Uterus (tissue), 4 donors: ENCODE measurements around the gene KMT2D. TPM values are rescaled to one million over a fixed set of nuclear protein-coding genes. Genes with fewer than 3 reads are reported as not detected.

ENCODE experiments used
- DNase-seq, 2 donors: peaks; one replicate each; pipeline ENCODE4 v3.0.0-alpha.2; 2019 to 2020
- H3K27ac ChIP-seq, 2 donors: fragments of 200-600 bp; sonication (generic); 1 replicate in 1 of 2; 2 replicates in 1 of 2; pipeline ENCODE4 v1.5.1; 2016 to 2018
- H3K27me3 ChIP-seq, 2 donors: fragments of 200-600 bp; sonication (generic); one replicate each; pipeline ENCODE4 v1.5.1; 2018 to 2019; ENCODE audit warnings: control low read depth in 1 of 2
- H3K36me3 ChIP-seq, 2 donors: fragments of 200-600 bp; sonication (generic); one replicate each; pipeline ENCODE4 v1.5.1; 2019; ENCODE audit warnings: control low read depth in 1 of 2
- H3K4me1 ChIP-seq, 2 donors: fragments of 200-600 bp; sonication (generic); one replicate each; pipeline ENCODE4 v1.5.1; 2018 to 2019; ENCODE audit warnings: control low read depth in 1 of 2
- H3K4me3 ChIP-seq, 2 donors: fragments of 200-600 bp; sonication (generic); 1 replicate in 1 of 2; 2 replicates in 1 of 2; pipeline ENCODE4 v1.5.1; 2018 to 2019; ENCODE audit warnings: mild to moderate bottlenecking in 1 of 2
- H3K9me3 ChIP-seq, 2 donors: fragments of 200-600 bp; sonication (generic); one replicate each; pipeline ENCODE4 v1.5.1; 2019; ENCODE audit warnings: control low read depth in 1 of 2
- CTCF ChIP-seq, 4 experiments: fragments of 200-600 bp in 2 of 4; fragments of 450-650 bp in 2 of 4; sonication (generic) in 2 of 4; IDR thresholded peaks; one replicate each; pipeline ENCODE4 v1.5.1; 2016 to 2019; ENCODE audit warnings: antibody characterized with exemption in 4 of 4, mild to moderate bottlenecking in 2 of 4, moderate library complexity in 1 of 4
- POLR2A ChIP-seq, 2 donors: fragments of 450-650 bp; IDR thresholded peaks; one replicate each; pipeline ENCODE4 v1.6.1; 2016; ENCODE audit warnings: antibody characterized with exemption in 2 of 2, mild to moderate bottlenecking in 1 of 2, moderate library complexity in 1 of 2
- intact Hi-C: fragments of 100-400 bp; cut with DNase I; formaldehyde crosslinking; loops from one replicate; pipeline ENCODE4 v1.15.1; 2023; ENCODE audit warnings: low total_unique reads
- total RNA-seq, 4 donors: library from RNA; depleted of rRNA in 3 of 4; stranded (reverse); fragments of >200 nt in 3 of 4; gene quantifications; one replicate each; pipeline versions ENCODE4 v1.1.0 to v1.2.4, GENCODE V29; 2014 to 2023
- donor health status: DM: yes; HTN: yes; CAD: no.

KMT2D gene
- total RNA-seq, 4 donors from 2014 or later: 22.3 to 138 (median 38.2) TPM

DNA sequence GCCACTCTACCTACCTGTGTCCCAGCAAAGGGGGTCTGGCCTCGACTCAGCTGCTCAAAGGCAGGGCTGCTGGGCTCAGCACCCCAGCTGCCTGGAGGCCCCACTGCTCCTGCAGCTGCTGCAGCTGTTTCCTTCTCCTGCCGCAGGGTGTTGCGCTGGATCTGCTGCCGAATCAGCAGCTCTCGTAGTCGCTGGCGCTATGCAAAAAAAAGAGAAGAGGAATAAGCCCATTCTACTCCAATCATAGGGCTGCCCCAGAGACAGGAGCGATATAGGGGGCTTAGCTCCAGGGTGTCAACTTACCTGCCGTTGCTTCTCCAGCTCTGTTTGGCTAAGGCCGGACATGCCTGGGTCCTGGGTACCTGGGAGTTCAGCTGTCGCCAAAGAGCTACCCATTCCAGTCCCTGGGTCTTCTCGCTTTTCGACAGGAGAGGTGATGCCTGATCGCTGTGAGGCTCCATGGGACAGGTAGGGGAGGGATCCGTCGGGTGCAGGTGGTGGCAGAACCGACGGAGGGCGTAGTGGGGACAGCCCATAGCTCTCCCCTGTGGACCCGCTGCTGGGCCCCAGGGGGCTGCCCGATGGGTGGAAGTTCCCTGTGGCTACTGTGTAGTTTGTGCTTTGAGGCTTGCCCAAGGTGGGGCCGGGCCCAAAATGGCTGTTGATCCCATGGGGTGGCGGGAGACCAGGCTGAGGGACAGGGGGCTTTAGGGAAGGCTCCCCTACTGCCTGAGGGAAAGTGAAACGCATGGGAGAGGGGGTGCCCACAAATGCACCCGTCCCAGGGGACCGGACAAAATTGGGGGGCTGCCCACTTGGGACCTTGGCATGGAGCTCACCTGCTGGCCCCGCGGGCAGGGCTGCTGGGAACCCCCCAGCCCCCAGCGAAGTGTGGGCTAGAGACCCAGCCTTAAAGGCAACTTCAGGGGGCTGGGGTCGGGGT is 20.9 kb downstream of the KMT2D start:
- Histone ChIP-seq H3K36me3 (no peaks in the 10 kb centered on the region), H3K27me3 (no peaks in the 10 kb centered on the region), H3K9me3 (no peaks in the 10 kb centered on the region), H3K4me1 (no peaks in the 10 kb centered on the region), H3K27ac (no peak overlapping the region), H3K4me3 (no peak overlapping the region)
- intact Hi-C loops: no loop called here
- no peak for TF ChIP-seq CTCF (IDR thresholded peaks at IDR 0.05)
- no peak for TF ChIP-seq POLR2A (IDR thresholded peaks at IDR 0.05)
- no peak for DNase-seq

DNA sequence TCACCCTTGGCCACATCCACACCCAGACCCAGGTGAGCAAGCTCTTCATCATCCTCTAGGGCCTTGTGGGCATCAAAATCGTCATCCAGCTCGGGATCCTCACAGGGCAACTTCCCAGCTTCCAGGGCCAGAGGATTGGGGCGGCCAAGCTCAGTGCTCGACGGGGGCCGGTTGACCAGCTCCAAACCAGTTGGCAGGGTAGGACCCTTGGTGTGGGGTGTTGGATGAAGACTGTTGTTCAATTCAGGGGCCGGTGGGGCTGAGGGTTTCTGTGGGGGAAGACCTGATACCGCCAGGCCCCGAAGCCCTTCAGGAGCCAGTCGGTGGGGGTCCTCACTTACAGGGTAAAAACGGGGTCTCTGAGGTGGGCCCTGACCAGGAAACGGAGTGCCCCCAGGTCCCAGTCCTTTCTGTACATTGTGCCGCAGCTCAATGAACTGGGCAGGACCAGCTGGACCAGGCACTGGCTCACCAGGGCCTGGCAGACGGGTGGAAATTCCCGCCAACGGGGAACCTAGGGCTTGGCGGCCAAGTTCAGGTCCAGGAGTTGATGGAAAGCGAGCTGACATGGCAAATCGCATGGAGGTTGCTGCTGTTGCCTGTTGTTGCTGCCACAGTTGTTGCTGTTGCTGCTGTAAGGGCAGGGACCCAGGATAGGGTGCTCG is 22.2 kb downstream of the KMT2D start:
- intact Hi-C loops: no loop called here
- Histone ChIP-seq H3K36me3 (no peaks in the 10 kb centered on the region), H3K27me3 (no peaks in the 10 kb centered on the region), H3K27ac (no peak overlapping the region), H3K4me3 (no peak overlapping the region), H3K9me3 (no peaks in the 10 kb centered on the region), H3K4me1 (no peaks in the 10 kb centered on the region)
- TF ChIP-seq POLR2A (IDR thresholded peaks at IDR 0.05) (no peak), CTCF (IDR thresholded peaks at IDR 0.05) (no peak)
- no peak for DNase-seq

DNA sequence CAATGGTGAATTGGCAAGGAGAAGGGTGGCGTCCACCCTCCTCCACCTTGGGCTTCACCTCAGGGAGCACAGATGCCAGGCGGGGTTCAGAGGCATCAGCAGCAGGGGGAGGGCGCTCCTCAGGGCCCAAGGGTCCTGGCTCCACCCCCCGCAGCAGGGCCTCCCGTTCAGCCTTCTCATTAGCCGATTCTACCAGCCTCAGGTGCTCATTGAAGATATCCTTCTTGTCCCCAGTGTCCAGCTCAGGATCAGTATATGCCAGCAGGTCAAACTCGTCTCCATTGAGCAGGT is 22.7 kb downstream of the KMT2D start:
- no peaks in the 10 kb centered on the region for H3K9me3 ChIP-seq
- TF ChIP-seq POLR2A (IDR thresholded peaks at IDR 0.05) (no peak), CTCF (IDR thresholded peaks at IDR 0.05) (no peak)
- H3K27ac ChIP-seq: no peak overlapping the region
- intact Hi-C loops: no loop called here
- DNase-seq: no peak
- H3K27me3 ChIP-seq: no peaks in the 10 kb centered on the region
- H3K4me3 ChIP-seq: no peak overlapping the region
- no peaks in the 10 kb centered on the region for H3K36me3 ChIP-seq
- no peaks in the 10 kb centered on the region for H3K4me1 ChIP-seq

- DNase-seq: no peak
- no peak overlapping the region for H3K27ac ChIP-seq
- intact Hi-C loops: no loop called here
- H3K4me1 ChIP-seq: no peaks in the 10 kb centered on the region
- no peak for TF ChIP-seq CTCF (IDR thresholded peaks at IDR 0.05)
- no peaks in the 10 kb centered on the region for H3K27me3 ChIP-seq
- H3K9me3 ChIP-seq: no peaks in the 10 kb centered on the region
- H3K36me3 ChIP-seq: no peaks in the 10 kb centered on the region
- no peak overlapping the region for H3K4me3 ChIP-seq
These were observed 23.3 kb downstream of the KMT2D start for GRCh38 chr12:49037111-49037946.
